GM12892 (cell line): ENCODE measurements around the gene PCDHA2.
"Not testable (repeated sequence)": the region's sequence is repeated elsewhere in the genome, so short reads cannot be mapped to it uniquely, and the experiment has no call there.

Experiments used
- DNase-seq: peaks from one replicate; pipeline ENCODE4 v3.0.0; 2011; ENCODE audit not compliant: insufficient read length
- FAIRE-seq: peaks from 2 replicates; lab custom pipeline; 2011; peaks lifted over from hg19 to GRCh38; lab: Jason Lieb, UNC
- POLR2A ChIP-seq: IDR thresholded peaks from 2 replicates; pipeline ENCODE4 v1.6.1; 2011; ENCODE audit warnings: low read depth, low read length, control low read depth
- POLR2AphosphoS5 ChIP-seq: IDR thresholded peaks from 2 replicates; pipeline ENCODE4 v1.6.1; 2011; ENCODE audit warnings: low read depth, low read length, control low read depth
- TAF1 ChIP-seq: IDR thresholded peaks from 2 replicates; pipeline ENCODE4 v1.6.1; 2011; ENCODE audit warnings: low read depth, mild to moderate bottlenecking, control low read depth, low read length, borderline replicate concordance

The PCDHA2 gene

GRCh38 chr5:140823475-140823874 lies 28.8 kb downstream of the PCDHA2 start:
- FAIRE-seq (no peak), DNase-seq (no peak)
- TF ChIP-seq POLR2AphosphoS5 (no peak), TAF1 (no peak), POLR2A (no peak)

- no peak for TF ChIP-seq POLR2A
- TF ChIP-seq TAF1 = no peak
- TF ChIP-seq POLR2AphosphoS5 = no peak
- DNase-seq (no peak), FAIRE-seq (no peak)
Observed at GRCh38 chr5:140827704-140828361, 33.2 kb downstream of the PCDHA2 start, which contains the start of gene PCDHA6. TSS of gene PCDHA6 (plus strand) at chr5:140827960. CDS start at chr5:140828092, 132 bp downstream.

- no peak for DNase-seq
- no peak for FAIRE-seq
- TF ChIP-seq TAF1 = no peak
- no peak for TF ChIP-seq POLR2A
- no peak for TF ChIP-seq POLR2AphosphoS5
Observed at GRCh38 chr5:140828362-140828737, 33.7 kb downstream of the PCDHA2 start.

GRCh38 chr5:140829511-140830501 lies 35.2 kb downstream of the PCDHA2 start:
- FAIRE-seq, DNase-seq: not testable (repeated sequence)

- DNase-seq (no peak), FAIRE-seq (no peak)
- TF ChIP-seq POLR2AphosphoS5 (no peak), TAF1 (no peak), POLR2A (no peak)
Observed at GRCh38 chr5:140833993-140834392, 39.3 kb downstream of the PCDHA2 start, which contains the start of gene PCDHA7. TSS of gene PCDHA7 (plus strand) at chr5:140834269. CDS start at chr5:140834384, 115 bp downstream.

- not testable (repeated sequence) for DNase-seq, FAIRE-seq
Observed at GRCh38 chr5:140834439-140835008, 39.9 kb downstream of the PCDHA2 start.

- TF ChIP-seq TAF1 = no peak
- TF ChIP-seq POLR2A = no peak
- no peak for TF ChIP-seq POLR2AphosphoS5
- DNase-seq (no peak), FAIRE-seq (no peak)
Observed at GRCh38 chr5:140835622-140836510, 41.2 kb downstream of the PCDHA2 start.

- FAIRE-seq (no peak), DNase-seq (no peak)
- TF ChIP-seq TAF1 (no peak), POLR2A (no peak), POLR2AphosphoS5 (no peak)
Observed at GRCh38 chr5:140840978-140841962, 46.6 kb downstream of the PCDHA2 start, which contains the start of gene PCDHA8. TSS of gene PCDHA8 (plus strand) at chr5:140841187. CDS start at chr5:140841322, 135 bp downstream.

GRCh38 chr5:140842798-140843733 lies 48.4 kb downstream of the PCDHA2 start:
- FAIRE-seq (no peak), DNase-seq (no peak)
- no peak for TF ChIP-seq POLR2A
- TF ChIP-seq TAF1 = no peak
- TF ChIP-seq POLR2AphosphoS5 = no peak
